ENCODE measurements around the gene ANAPC13.

DNA sequence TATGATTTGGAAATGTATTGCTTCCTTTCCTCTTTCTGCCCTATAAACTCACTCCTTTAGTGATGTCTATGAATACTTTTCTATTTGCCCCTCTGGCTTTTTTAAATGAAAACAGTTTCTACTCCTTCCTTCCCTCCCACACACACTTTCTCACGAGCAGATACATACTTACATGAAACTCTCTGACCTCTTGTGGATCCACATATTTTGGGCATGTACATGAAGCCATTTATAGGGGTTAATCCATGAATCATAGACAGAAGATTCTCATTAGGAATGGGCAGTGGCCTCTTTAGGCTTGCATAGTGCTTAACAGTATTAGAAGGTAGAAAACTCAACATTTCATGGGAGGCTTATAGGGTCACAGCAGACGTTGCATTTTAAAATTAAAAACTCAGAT lies 24.8 kb downstream of the ANAPC13 start:
- no peak for TF ChIP-seq GATA2 (IDR thresholded peaks at IDR 0.05; ENCODE audit: low read depth, low read length)
- no peak for TF ChIP-seq GATA3 (IDR thresholded peaks at IDR 0.05; ENCODE audit: low read depth, low read length)
